ENCODE data around the gene CNN2.

CNN2 gene

GRCh38 chr19:996051-996838 is 30.2 kb upstream of the CNN2 start:
- no peak for DNase-seq

GRCh38 chr19:998064-998463 is 28.3 kb upstream of the CNN2 start:
- DNase-seq, result no peak

GRCh38 chr19:999379-999719 is 27.1 kb upstream of the CNN2 start:
- no peak for DNase-seq

GRCh38 chr19:1000095-1000494 is 26.3 kb upstream of the CNN2 start, which contains the start of gene GRIN3B:
Gene GRIN3B, plus strand, starts transcription at chr19:1000419. Its CDS starts 19 bp downstream, at chr19:1000438.
- DNase-seq, result no peak

- DNase-seq, result no peak
Observed at GRCh38 chr19:1000591-1001537, 25.5 kb upstream of the CNN2 start.

- DNase-seq, result no peak
Observed at GRCh38 chr19:1001538-1002166, 24.8 kb upstream of the CNN2 start.

- DNase-seq, result no peak
Observed at GRCh38 chr19:1002600-1002999, 23.8 kb upstream of the CNN2 start.

- no peak for DNase-seq
Observed at GRCh38 chr19:1003283-1003682, 23.1 kb upstream of the CNN2 start.

- no peak for DNase-seq
Observed at GRCh38 chr19:1004204-1004802, 22.1 kb upstream of the CNN2 start.

- DNase-seq, result no peak
Observed at GRCh38 chr19:1004803-1005664, 21.4 kb upstream of the CNN2 start.

- no peak for DNase-seq
Observed at GRCh38 chr19:1006711-1007398, 19.6 kb upstream of the CNN2 start.

- DNase-seq, result no peak
Observed at GRCh38 chr19:1007399-1008251, 18.8 kb upstream of the CNN2 start.

GRCh38 chr19:1008268-1009040 is 18.0 kb upstream of the CNN2 start:
- DNase-seq, result no peak

GRCh38 chr19:1009041-1009980 is 17.1 kb upstream of the CNN2 start:
- DNase-seq, result no peak

GRCh38 chr19:1009981-1010538 is 16.3 kb upstream of the CNN2 start:
- DNase-seq, result no peak

GRCh38 chr19:1010586-1011510 is 15.6 kb upstream of the CNN2 start:
- no peak for DNase-seq

GRCh38 chr19:1011831-1012333 is 14.5 kb upstream of the CNN2 start:
- DNase-seq, result no peak

All from femur (tissue), 1 donor.